Right atrium auricular region (tissue), 2 donors: Measurements from ENCODE around the gene LRFN2. TPM values are rescaled to one million over a fixed set of nuclear protein-coding genes. Genes with fewer than 3 reads are reported as not detected.

Experiments
- DNase-seq: peaks from one replicate; pipeline ENCODE4 v3.0.0-alpha.2; 2019; ENCODE audit warnings: low spot score
- H3K27ac ChIP-seq, 2 donors: fragments of 200-600 bp; sonication (generic); 1 replicate in 1 of 2; 2 replicates in 1 of 2; pipeline ENCODE4 v1.5.1; 2016 to 2019
- H3K27me3 ChIP-seq, 2 donors: fragments of 200-600 bp; sonication (generic); one replicate each; pipeline versions ENCODE4 v1.5.1 to v1.6.0; 2017 to 2019
- H3K36me3 ChIP-seq: fragments of 200-600 bp; sonication (generic); one replicate; pipeline ENCODE4 v1.5.1; 2016
- H3K4me1 ChIP-seq, 2 donors: fragments of 200-600 bp; sonication (generic); one replicate each; pipeline versions ENCODE4 v1.5.1 to v1.6.0; 2017 to 2019
- H3K4me3 ChIP-seq, 2 donors: fragments of 200-600 bp; sonication (generic); 1 replicate in 1 of 2; 2 replicates in 1 of 2; pipeline ENCODE4 v1.5.1; 2017 to 2019; ENCODE audit warnings: mild to moderate bottlenecking in 1 of 2, moderate library complexity in 1 of 2
- H3K9me3 ChIP-seq, 2 donors: fragments of 200-600 bp; sonication (generic); one replicate each; pipeline ENCODE4 v1.5.1; 2019
- CTCF ChIP-seq, 2 donors: fragments of 200-600 bp; sonication (generic); IDR thresholded peaks; one replicate each; pipeline ENCODE4 v1.5.1; 2019; ENCODE audit warnings: antibody characterized with exemption in 2 of 2
- total RNA-seq, 2 donors: library from RNA; depleted of rRNA; stranded (reverse); fragments of >200 nt; gene quantifications; one replicate each; pipeline ENCODE4 v1.1.0, GENCODE V29; 2016

LRFN2 gene
- total RNA-seq, 2 donors from 2014 or later = not detected

GRCh38 chr6:40477246-40478126 lies 109.7 kb downstream of the LRFN2 start:
- DNase-seq = no peak
- Histone ChIP-seq H3K9me3 (no peaks in the 10 kb centered on the region), H3K36me3 (no peaks in the 10 kb centered on the region), H3K4me3 (no peak overlapping the region), H3K27me3 (no peaks in the 10 kb centered on the region), H3K27ac (no peak overlapping the region), H3K4me1 (peaks cover 0 to 7% of the 10 kb centered on the region in 2 donors)
- no peak for TF ChIP-seq CTCF (IDR thresholded peaks at IDR 0.05)

GRCh38 chr6:40476673-40477072 lies 110.5 kb downstream of the LRFN2 start:
- Histone ChIP-seq H3K36me3 (no peaks in the 10 kb centered on the region), H3K27ac (no peak overlapping the region), H3K4me1 (peaks cover 0 to 7% of the 10 kb centered on the region in 2 donors), H3K27me3 (no peaks in the 10 kb centered on the region), H3K9me3 (no peaks in the 10 kb centered on the region), H3K4me3 (no peak overlapping the region)
- no peak for DNase-seq
- no peak for TF ChIP-seq CTCF (IDR thresholded peaks at IDR 0.05)

- Histone ChIP-seq H3K27ac (no peak overlapping the region), H3K9me3 (no peaks in the 10 kb centered on the region), H3K36me3 (no peaks in the 10 kb centered on the region), H3K4me1 (peaks cover 0 to 7% of the 10 kb centered on the region in 2 donors), H3K27me3 (no peaks in the 10 kb centered on the region), H3K4me3 (no peak overlapping the region)
- no peak for DNase-seq
- TF ChIP-seq CTCF (IDR thresholded peaks at IDR 0.05) = no peak
Observed at GRCh38 chr6:40474937-40475336, 112.2 kb downstream of the LRFN2 start.

GRCh38 chr6:40473026-40473425 lies 114.1 kb downstream of the LRFN2 start:
- no peak overlapping the region for H3K4me3 ChIP-seq
- H3K27me3 ChIP-seq = no peaks in the 10 kb centered on the region
- no peaks in the 10 kb centered on the region for H3K36me3 ChIP-seq
- no peak overlapping the region for H3K27ac ChIP-seq
- H3K4me1 ChIP-seq = peaks cover 0 to 7% of the 10 kb centered on the region in 2 donors
- no peak for TF ChIP-seq CTCF (IDR thresholded peaks at IDR 0.05)
- H3K9me3 ChIP-seq = no peaks in the 10 kb centered on the region
- DNase-seq = no peak

GRCh38 chr6:40472353-40472752 lies 114.8 kb downstream of the LRFN2 start:
- H3K36me3 ChIP-seq = no peaks in the 10 kb centered on the region
- peaks cover 0 to under 1% of the 10 kb centered on the region in 2 donors for H3K4me1 ChIP-seq
- H3K4me3 ChIP-seq = no peak overlapping the region
- DNase-seq = no peak
- H3K9me3 ChIP-seq = no peaks in the 10 kb centered on the region
- no peak for TF ChIP-seq CTCF (IDR thresholded peaks at IDR 0.05)
- H3K27ac ChIP-seq = no peak overlapping the region
- no peaks in the 10 kb centered on the region for H3K27me3 ChIP-seq
